Kidney capillary endothelial cell (primary cell): ENCODE measurements around the gene SLC13A5.

Source experiments
- DNase-seq: peaks from one replicate; pipeline ENCODE4 v3.0.0-alpha.2; 2018; ENCODE audit warnings: low spot score

SLC13A5 gene

DNA sequence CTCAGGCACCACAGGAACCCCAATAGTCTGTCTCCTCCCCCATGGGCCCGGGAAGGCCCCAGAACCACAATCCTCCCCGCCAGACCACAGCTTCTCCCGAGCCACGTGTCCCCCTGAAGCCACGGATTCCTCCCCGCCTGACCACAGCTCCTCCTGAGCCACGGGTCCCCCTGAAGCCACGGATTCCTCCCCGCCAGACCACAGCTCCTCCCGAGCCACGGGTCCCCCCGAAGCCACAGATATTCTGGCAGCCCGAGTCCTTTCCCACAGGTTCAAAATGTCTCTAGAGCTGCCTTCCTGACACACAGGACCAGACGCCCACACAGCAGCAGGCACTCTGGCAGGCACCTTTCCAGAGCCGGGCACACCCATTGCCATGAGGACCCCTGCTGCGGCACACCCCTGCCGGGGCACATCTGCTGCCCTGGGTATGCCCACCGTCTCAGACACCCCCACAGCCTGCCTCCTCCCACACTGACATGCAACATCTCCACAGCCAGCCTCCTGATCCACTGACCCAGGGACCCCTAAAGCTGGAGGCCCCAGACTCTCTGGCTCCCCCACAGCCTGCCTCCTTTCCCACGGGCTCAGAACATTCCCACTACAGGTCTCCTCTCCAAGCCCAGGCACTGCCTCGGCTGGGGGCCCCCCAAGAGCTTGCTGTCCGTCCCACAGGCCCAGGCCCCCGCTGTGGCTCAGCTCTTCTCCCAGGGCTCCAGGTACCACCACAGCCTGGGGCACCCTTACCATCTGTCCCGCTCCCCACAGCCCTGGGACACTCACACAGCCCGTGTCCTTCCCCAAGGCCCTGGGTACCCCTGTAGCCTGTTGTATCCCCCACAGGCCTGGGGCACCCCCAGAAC lies 74.9 kb downstream of the SLC13A5 start:
- no peak for DNase-seq

- DNase-seq, result no peak
Observed at GRCh38 chr17:6637458-6637840, 75.7 kb downstream of the SLC13A5 start.

GRCh38 chr17:6636616-6637457 lies 76.3 kb downstream of the SLC13A5 start:
- no peak for DNase-seq

DNA sequence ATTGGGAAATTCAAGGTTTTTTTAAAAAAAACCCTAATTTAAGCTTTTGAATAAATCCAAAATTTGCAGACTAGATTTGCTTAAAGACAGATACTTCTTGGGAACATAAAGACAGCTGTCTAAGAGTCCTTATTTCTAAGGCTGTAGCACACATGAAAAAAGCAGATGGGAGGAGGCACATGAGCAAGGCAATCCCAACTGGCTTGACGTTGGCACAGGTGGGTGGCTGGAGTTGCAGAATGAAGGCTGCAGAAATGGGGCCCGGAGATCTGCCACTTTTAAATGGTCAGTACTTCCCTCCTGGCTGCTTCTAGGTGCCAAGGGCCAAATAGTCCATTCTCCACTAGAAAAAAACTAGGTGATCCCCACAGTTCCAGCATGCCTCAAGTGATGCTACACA lies 77.1 kb downstream of the SLC13A5 start:
- no peak for DNase-seq
